Activated gamma-delta T cell (primary cell): ENCODE results near the gene CRYBG3.
A peak's percentile ranks its signal among the peaks of the same experiment; 100 is the strongest.
"Not testable (repeated sequence)": the region's sequence is repeated elsewhere in the genome, so short reads cannot be mapped to it uniquely, and the experiment has no call there.

Source experiments
- DNase-seq: peaks from one replicate; lab custom pipeline; 2025; lab: John Stamatoyannopoulos, UW
- total RNA-seq, 2 donors: gene quantifications; one replicate each; lab custom pipeline; 2026; lab: John Stamatoyannopoulos, UW

CRYBG3 gene
- 26.4 to 42.2 reads per million in 2 donors for total RNA-seq

DNA sequence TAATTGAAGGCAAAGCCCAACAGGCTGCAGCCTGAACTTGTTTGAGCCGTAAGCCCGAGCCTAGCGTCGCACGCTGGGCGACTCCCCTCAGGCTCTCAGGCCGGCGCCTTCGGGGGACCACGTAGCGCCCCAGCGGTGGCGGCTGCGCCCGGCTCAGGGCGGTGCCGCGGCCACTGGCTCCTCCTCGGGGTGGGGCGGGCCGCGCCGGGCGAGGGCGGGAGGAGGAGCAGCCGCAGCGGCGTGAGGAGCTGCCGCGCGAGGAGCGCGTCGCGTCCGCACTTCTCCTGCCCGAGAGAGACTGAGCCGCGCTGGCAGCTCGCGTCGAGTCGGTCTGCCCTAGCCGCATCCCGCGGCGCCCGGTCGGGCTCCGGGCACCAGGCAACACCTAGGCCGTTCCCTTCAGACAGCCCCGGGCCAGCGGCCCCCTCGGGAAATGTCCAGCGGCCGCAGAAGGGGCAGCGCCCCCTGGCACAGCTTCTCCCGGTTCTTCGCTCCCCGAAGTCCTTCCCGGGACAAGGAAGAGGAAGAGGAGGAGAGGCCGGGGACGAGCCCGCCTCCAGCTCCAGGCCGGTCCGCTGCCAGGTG lies at the start of gene CRYBG3:
Gene CRYBG3, plus strand, starts transcription at position 238 of the 585 bp plus-strand sequence. Its CDS starts 196 bp downstream, at position 434.
- DNase-seq: peak; percentile 64

DNA sequence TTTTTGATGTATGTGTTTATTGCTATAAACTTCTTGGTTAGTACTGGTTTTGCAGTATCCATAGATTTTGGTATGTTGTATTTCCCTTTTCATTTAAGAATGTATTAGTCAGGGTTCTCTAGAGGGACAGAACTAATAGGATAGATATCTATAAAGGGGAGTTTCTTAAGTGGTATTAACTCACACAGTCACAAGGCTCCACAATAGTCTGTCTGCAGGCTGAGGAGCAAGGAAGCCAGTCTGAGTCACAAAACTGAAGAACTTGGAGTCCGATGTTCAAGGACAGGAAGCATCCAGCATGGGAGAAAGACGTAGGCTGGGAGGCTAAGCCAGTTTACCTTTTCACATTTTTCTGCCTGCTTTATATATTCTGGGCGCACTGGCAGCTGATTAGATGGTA lies 48.9 kb upstream of the CRYBG3 start:
- no peak for DNase-seq

GRCh38 chr3:97778152-97778551 lies 43.7 kb upstream of the CRYBG3 start:
- no peak for DNase-seq

DNA sequence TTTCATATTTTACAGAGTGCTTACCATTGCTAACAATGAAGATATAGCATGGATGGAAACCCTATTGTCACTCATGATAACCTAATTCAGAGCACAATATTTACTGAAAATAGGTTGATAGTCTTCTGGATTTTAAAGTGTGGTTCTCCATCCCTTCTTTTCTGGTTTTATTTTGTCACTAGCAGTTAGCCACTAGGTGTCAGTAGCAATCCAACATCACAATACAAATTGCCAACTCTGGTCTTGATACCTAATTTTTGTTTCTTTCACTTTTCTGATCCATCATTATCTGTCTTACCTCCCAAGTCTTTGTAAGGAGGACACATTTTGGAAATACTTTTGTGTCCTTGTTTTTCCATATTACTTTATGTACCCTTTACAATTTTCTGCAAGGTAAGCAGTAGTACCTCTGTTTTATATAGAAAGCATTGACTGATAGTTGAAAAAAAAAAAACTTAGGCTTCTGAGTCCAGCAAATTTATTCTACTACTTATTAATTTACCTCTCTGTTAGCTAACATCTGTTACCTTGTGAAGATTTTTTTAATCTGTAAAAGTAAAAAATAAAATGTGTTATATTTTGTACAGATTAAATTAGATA lies 28.3 kb upstream of the CRYBG3 start:
- no peak for DNase-seq

GRCh38 chr3:97795951-97796350 lies 25.9 kb upstream of the CRYBG3 start:
- DNase-seq: no peak

GRCh38 chr3:97804471-97804870 lies 17.3 kb upstream of the CRYBG3 start:
- DNase-seq: no peak

DNA sequence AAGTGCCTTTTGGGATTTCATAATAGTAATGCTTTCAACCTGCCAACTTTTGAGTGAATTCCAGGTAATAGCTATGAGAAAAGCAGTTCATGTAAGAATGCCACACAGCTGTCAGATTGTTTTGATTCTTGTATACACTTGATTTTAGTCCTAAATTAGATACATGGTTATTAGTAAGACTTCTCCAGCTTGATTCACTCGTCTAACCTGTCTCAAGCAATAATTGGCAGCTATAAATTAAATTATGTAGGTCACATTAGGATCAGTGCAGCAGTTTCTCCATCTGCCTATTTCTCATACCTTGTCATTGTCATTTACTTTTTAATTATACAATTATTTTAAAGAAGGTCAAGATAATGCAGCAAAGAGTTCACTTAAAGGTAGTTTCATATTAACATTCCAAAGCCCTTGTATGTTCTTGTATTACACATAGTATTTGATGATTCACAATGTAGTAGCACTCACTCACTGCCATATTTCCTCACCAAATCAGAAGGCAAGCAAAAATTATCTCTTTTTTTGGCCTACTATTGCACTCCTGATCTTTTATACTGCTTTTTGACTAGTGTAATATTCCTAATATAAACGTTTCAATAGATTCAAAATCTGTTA lies 10.9 kb upstream of the CRYBG3 start:
- no peak for DNase-seq

DNA sequence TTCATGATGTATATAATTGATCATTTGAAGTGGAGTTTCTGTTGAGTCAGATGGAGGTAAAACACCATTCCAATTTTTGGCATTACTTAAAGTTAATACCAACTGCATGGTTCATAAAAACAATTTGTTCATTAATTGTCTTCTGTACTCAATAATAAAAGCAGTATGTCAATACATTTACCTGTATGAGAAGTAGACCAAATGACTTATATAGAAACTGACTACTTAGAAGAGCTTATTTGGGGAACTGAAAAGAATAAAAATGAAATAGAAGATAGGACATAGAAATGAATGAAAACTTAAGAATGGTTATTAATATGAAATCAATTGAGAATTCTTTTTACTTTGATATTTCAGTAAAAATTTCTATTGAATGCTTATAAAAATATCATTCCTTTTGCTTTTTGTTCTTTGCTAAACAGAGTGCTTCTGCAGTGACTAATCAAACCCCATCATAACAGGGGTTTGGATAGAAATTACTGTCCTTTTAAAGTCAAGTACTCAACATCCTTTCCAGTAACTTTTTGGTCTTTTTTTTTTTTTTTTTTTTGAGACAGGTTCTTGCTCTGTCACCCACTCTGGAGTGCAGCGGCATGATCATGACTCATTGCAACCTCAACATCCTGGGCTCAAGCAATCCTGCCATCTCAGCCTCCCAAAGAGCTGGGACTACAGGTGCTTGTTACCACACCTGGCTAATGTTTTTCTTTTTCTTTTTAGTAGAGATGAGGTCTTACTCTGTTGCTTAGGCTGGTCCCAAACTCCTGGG lies 6.5 kb upstream of the CRYBG3 start:
- no peak for DNase-seq

DNA sequence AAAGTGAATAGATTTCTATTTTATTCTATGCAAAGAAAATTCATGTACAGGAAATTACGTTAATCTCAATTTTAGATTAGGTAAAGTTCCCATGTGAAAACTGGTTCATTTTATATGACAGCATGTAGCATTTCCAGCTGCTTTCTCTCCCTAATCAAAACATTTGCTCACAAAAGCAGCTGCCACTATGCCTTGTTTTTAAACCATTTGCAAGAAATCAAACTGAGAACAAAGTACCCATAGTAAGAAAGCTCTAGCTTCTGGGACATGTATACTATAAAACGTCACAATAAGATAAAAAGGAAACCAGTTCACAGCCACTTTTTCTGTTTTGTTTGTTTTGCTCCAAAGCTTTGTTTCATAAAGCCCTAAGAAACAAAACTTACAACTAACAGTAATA lies 5.0 kb upstream of the CRYBG3 start:
- DNase-seq: no peak

- no peak for DNase-seq
These were observed 3.8 kb upstream of the CRYBG3 start for GRCh38 chr3:97817965-97818364.

DNA sequence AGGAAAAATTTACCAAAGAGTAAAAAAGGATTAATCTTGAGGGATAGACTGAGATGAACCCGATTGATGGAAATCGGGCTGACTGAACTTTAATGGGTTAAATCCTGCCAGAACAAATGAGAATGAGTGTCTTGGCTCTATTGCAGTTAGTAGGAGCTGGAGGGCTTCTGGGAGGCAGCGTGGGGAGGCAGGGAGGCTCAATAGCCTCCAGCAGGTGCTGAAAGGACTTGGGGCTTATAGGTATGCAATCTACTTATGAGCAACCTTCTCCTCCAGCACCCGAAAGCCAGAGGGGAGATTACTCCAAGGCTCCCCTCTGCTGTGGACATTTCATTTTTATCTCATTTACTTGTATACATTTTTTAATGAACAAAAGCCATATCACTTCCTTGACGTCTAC lies 1.0 kb upstream of the CRYBG3 start:
- no peak for DNase-seq

DNA sequence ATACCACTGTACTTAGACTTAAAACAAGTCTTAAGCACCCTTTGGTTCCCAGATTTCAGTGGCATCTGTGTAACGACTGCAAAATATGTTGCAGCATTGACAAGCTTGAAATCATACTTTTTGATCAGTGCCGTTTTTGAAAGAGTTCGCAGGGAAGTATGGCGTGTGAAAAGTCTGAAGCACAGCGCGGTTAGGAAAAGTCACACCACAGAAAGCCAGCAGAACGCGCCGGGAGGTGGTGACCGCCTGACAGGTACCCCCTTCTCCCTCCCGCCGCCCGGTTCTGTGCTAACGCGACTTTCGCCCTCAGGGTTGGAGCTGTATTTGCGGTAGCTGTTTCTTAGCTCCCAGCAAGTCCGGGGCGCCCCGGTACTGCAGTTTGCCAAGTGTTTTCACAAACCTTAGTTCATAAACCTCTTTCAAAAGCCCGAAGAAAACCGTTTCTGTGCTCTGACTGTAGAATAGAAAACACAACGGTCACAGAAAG lies 481 bp upstream of the CRYBG3 start:
- peak; percentile 24 for DNase-seq

DNA sequence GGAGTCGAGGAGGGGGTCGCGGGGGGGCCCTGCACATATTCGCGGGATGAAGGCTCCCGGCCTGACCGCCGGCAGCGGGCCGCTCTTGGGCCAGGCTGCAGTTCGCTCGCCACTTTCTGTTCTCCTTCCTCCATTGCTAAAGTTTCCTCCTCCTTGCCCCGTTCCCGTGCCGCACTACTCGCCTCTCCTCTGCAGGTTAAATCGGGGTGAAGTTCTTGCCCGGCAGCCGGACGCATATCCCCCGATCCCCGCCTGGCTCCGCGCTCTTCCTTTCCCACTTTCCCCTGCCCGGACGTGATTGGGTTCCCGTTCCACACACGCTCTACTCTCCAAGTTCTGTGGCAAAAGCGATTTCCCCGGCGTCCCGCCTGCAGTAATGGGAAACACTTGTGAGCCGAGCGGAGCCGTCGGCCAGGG lies 556 bp downstream of the CRYBG3 start:
- DNase-seq: no peak

DNA sequence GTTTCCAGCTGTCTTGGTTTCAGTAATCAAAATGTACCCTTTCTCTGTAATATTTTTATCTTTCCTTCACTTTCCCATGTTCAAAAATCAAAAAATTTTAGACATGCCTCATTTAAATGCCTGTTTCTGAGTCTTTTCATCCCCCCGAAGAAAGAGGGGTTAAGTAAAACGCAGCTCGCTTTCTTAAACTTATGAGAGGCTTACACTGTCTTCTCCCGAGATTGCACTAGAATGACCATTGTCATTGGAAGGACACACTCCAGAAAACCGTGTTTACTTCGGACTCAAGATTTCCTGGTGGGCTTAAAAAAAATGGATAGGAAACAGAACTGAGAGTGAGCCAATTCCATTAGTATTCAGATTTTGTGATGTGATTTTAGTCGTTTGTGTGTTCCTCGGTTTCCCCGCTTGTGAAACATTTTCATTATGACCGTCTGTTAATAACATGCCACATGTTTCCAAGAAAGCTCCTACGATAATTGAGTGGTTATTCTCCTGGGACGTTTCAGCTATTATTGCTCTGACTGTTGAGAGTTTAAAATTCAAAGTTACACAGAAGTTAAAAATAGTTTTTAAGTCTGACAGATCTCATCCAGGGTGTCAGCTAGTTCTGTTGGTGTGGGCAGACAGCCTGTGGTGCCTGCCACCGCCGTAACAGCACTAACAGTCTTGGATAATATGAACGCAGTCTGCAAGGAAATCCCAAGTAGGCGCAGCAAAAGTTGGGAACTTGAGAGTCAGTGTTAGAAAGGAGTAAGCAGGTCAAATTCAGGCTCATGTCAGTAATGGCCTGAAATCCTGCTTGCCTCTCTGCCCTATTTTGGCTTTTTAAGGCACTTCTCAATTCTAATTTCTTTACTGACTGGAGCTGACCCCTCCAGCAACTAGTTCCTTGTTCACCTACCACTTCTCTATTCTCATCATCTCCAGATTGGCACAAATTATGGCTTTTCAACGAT lies 1.5 kb downstream of the CRYBG3 start:
- DNase-seq: no peak

GRCh38 chr3:97825101-97825500 lies 3.3 kb downstream of the CRYBG3 start:
- DNase-seq: no peak

DNA sequence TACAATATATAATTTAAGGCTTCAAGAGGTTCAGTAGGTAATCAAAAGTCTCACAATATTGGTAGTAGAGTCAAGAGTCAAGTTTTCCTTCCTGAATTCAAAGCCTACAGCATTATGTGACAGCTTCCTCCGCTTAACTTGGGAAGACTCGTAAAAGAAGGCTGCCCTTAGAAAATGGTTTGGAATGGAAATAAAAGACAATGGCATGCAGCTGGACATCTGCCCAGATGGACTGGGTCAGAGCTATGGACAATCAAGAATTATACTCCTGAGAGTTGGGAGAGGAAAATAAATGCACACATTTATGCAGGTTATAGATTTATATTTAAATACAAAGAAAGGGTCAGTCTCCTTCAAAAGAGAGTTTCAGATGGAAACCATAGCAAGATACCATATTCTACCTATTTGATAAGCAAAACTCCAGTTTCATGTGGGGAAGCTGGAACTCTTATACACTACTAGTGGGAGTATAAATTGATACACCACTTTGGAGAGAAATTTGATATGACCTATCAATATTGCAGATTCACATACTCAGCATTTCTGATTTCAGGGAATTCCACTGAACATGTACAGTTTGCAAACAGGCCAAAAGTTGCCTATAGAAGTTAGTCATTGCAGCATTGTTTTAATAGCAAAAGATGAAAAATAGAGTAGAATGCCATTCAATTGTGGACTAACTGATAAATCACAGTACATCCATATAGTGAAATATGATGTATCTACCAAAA lies 6.1 kb downstream of the CRYBG3 start:
- no peak for DNase-seq

DNA sequence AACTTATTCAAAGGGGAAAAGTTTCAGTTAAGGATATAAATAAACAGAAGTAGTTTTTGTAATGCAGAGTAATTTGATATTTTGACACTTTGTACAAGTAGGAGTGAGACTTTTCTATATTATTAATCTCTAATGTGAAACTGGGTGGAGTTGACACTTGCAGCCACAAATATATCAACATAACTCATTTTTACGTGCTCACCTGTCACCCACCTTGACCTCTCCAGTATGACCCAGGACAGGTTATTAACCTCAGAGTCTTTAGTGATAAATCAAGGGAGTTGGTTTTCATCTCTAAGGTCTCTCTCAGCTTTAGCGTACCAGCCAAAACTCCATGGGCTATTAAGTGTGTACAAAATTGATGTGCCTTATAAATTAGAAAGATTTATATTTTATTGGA lies 7.4 kb downstream of the CRYBG3 start:
- DNase-seq: no peak

- DNase-seq: no peak
These were observed 8.8 kb downstream of the CRYBG3 start for GRCh38 chr3:97830638-97831037.

GRCh38 chr3:97831140-97831539 lies 9.3 kb downstream of the CRYBG3 start:
- DNase-seq: no peak

DNA sequence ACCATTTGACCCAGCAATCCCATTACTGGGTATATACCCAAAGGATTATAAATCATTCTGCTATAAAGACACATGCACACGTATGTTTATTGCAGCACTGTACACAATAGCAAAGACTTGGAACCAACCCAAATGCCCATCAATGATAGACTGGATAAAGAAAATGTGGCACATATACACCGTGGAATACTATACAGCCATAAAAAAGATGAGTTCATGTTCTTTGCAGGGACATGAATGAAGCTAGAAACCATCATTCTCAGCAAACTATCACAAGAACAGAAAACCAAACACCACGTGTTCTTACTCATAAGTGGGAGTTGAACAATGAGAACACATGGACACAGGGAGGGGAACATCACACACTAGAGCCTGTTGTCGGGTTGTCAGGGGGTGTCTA lies 11.4 kb downstream of the CRYBG3 start:
- DNase-seq: not testable (repeated sequence)

DNA sequence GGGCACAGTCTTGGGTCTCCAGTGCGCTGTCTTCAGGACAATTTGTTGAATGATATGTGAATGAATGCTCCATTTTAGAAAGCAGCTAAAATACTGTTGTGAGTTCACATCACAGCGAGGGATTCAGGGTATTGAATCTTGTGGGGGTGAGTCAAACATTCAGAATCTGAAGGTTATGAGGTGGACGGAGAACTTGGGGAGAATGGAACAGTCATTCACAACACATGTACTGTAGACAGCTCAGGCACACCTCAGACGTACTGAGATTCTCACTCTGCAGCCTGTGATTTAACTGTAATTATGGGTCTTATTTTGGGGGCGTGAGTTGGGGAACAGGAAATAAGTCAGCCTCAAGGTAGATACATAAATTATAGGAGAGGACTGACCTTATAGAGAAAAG lies 13.9 kb downstream of the CRYBG3 start:
- DNase-seq: no peak
